NT2/D1 (cell line): ENCODE measurements around the gene PIP5K1C.

Source experiments
- SUZ12 ChIP-seq: IDR thresholded peaks from 2 replicates; pipeline ENCODE4 v1.6.1; 2011; ENCODE audit not compliant: insufficient read length, insufficient read depth; ENCODE audit errors: extremely low read depth
- YY1 ChIP-seq: IDR thresholded peaks from 2 replicates; pipeline ENCODE4 v1.6.1; 2011; ENCODE audit not compliant: insufficient read length, insufficient read depth

GRCh38 chr19:3683405-3684053, 16.7 kb downstream of the PIP5K1C start:
- no peak for TF ChIP-seq YY1
- TF ChIP-seq SUZ12: no peak
